GM23338 (cell line): ENCODE measurements around the gene HOXA11. TPM values are rescaled to one million over a fixed set of nuclear protein-coding genes. Genes with fewer than 3 reads are reported as not detected.
A peak's percentile ranks its signal among the peaks of the same experiment; 100 is the strongest.

ENCODE experiments used
- ATAC-seq: fragments of 200-7000 bp; cut with Tn5 transposase; 3 replicates; pipeline ENCODE4 v1.9.1; 2020
- DNase-seq: peaks from one replicate; pipeline ENCODE4 v3.0.0-alpha.2; 2015; ENCODE audit warnings: low spot score
- H2AFZ ChIP-seq: fragments of 200-600 bp; sonication (generic); 2 replicates; pipeline ENCODE4 v1.8.0; 2016; ENCODE audit warnings: antibody characterized with exemption, mild to moderate bottlenecking, moderate library complexity
- H3F3A ChIP-seq: fragments of 200-600 bp; sonication (generic); replicated peaks from 2 replicates; pipeline ENCODE4 v1.8.0; 2017; ENCODE audit warnings: antibody characterized with exemption, mixed run types, low read depth
- H3K27ac ChIP-seq: fragments of 200-600 bp; sonication (generic); 2 replicates; pipeline ENCODE4 v1.6.1; 2016; ENCODE audit warnings: low read depth
- H3K27me3 ChIP-seq: fragments of 200-600 bp; sonication (generic); 2 replicates; pipeline ENCODE4 v1.8.0; 2016; ENCODE audit warnings: mild to moderate bottlenecking, mixed run types, moderate library complexity; ENCODE audit not compliant: insufficient read depth
- H3K36me3 ChIP-seq: fragments of 200-600 bp; sonication (generic); 2 replicates; pipeline ENCODE4 v1.8.0; 2016; ENCODE audit warnings: mild to moderate bottlenecking; ENCODE audit not compliant: insufficient read depth
- H3K4me1 ChIP-seq: fragments of 200-600 bp; sonication (generic); 2 replicates; pipeline ENCODE4 v1.8.0; 2016; ENCODE audit warnings: mild to moderate bottlenecking, moderate library complexity; ENCODE audit not compliant: insufficient read depth
- H3K4me2 ChIP-seq: fragments of 200-600 bp; sonication (generic); 2 replicates; pipeline ENCODE4 v1.7.1; 2017; ENCODE audit warnings: mixed run types
- H3K4me3 ChIP-seq: fragments of 200-600 bp; sonication (generic); 2 replicates; pipeline ENCODE4 v1.6.1; 2016; ENCODE audit warnings: mixed run types
- H3K79me2 ChIP-seq: fragments of 200-600 bp; sonication (generic); replicated peaks from 2 replicates; pipeline ENCODE4 v1.8.0; 2017; ENCODE audit warnings: mild to moderate bottlenecking; ENCODE audit not compliant: insufficient read depth
- H3K9me2 ChIP-seq: fragments of 200-600 bp; sonication (generic); 2 replicates; pipeline ENCODE4 v1.8.0; 2017; ENCODE audit not compliant: insufficient read depth
- H4K20me1 ChIP-seq: fragments of 200-600 bp; sonication (generic); replicated peaks from 2 replicates; pipeline ENCODE4 v1.8.0; 2017; ENCODE audit warnings: mild to moderate bottlenecking; ENCODE audit not compliant: insufficient read depth
- H3K27ac Mint-ChIP-seq: 2 replicates; pipeline ENCODE4 v1.8.0; 2020; ENCODE audit warnings: inconsistent platforms, mild to moderate bottlenecking, moderate library complexity, mixed read lengths
- H3K27me3 Mint-ChIP-seq: 3 replicates; pipeline ENCODE4 v1.8.0; 2022; ENCODE audit warnings: low read depth, mild to moderate bottlenecking, moderate library complexity, mixed read lengths, inconsistent platforms; ENCODE audit not compliant: insufficient read depth, poor library complexity
- H3K36me3 Mint-ChIP-seq: 3 replicates; pipeline ENCODE4 v1.8.0; 2021; ENCODE audit warnings: low read depth, mild to moderate bottlenecking, inconsistent platforms, moderate library complexity, mixed read lengths
- H3K4me1 Mint-ChIP-seq: 3 replicates; pipeline ENCODE4 v1.8.0; 2020; ENCODE audit warnings: mild to moderate bottlenecking, inconsistent platforms, mixed read lengths
- H3K4me3 Mint-ChIP-seq: 3 replicates; pipeline ENCODE4 v1.8.0; 2021; ENCODE audit warnings: moderate library complexity, mild to moderate bottlenecking, inconsistent platforms, mixed read lengths
- H3K9me3 Mint-ChIP-seq: 3 replicates; pipeline ENCODE4 v1.8.0; 2020; ENCODE audit warnings: moderate library complexity, mild to moderate bottlenecking, inconsistent platforms, mixed read lengths
- CREB1 ChIP-seq: fragments of 250-450 bp; sonication (Bioruptor Pico); IDR thresholded peaks from 2 replicates; pipeline ENCODE4 v1.5.0; 2020; ENCODE audit warnings: low read depth, mild to moderate bottlenecking, moderate library complexity
- ETS1 ChIP-seq: IDR thresholded peaks from 2 replicates; pipeline ENCODE4 v1.6.1; 2016; ENCODE audit warnings: antibody characterized with exemption
- EZH2phosphoT487 ChIP-seq: fragments of 200-600 bp; sonication (generic); IDR thresholded peaks from one replicate; pipeline ENCODE4 v1.8.1; 2018; ENCODE audit warnings: antibody characterized with exemption; ENCODE audit not compliant: unreplicated experiment
- NANOG ChIP-seq: IDR thresholded peaks from 2 replicates; pipeline ENCODE4 v1.6.1; 2016; ENCODE audit warnings: antibody characterized with exemption, borderline replicate concordance
- POLR2AphosphoS5 ChIP-seq: IDR thresholded peaks from 2 replicates; pipeline ENCODE4 v1.6.1; 2016; ENCODE audit warnings: antibody characterized with exemption, low read depth
- REST ChIP-seq: IDR thresholded peaks from one replicate; pipeline ENCODE4 v1.6.1; 2018; ENCODE audit warnings: antibody characterized with exemption; ENCODE audit not compliant: unreplicated experiment
- STAT1 ChIP-seq: IDR thresholded peaks from one replicate; pipeline ENCODE4 v1.6.1; 2016; ENCODE audit warnings: antibody characterized with exemption; ENCODE audit not compliant: unreplicated experiment
- ZNF114 ChIP-seq: fragments of 250-450 bp; sonication (Bioruptor Pico); IDR thresholded peaks from 2 replicates; pipeline ENCODE4 v1.5.0; 2020; ENCODE audit warnings: mild to moderate bottlenecking, moderate library complexity
- ZNF331 ChIP-seq: fragments of 250-450 bp; sonication (Bioruptor Pico); IDR thresholded peaks from 2 replicates; pipeline ENCODE4 v1.5.0; 2020; ENCODE audit warnings: low read depth, mild to moderate bottlenecking, moderate library complexity
- ZNF462 ChIP-seq: fragments of 250-450 bp; sonication (Bioruptor Pico); IDR thresholded peaks from 2 replicates; pipeline ENCODE4 v1.5.0; 2020; ENCODE audit warnings: mild to moderate bottlenecking, moderate library complexity
- polyA plus RNA-seq: library from polyadenylated mRNA; unstranded; fragments of >200 nt; fragmentation: Nextera tagmentation; extraction: Ambion mirVana; gene quantifications from 2 replicates; pipeline ENCODE4 v1.2.1, GENCODE V29; 2016
- total RNA-seq: library from RNA; depleted of rRNA; stranded (reverse); fragments of >200 nt; shearing (Covaris generic); gene quantifications from 2 replicates; pipeline ENCODE4 v1.2.3, GENCODE V29; 2014

The HOXA11 gene
- total and polyA plus RNA-seq, 2 experiments from 2014 or later = not detected

DNA sequence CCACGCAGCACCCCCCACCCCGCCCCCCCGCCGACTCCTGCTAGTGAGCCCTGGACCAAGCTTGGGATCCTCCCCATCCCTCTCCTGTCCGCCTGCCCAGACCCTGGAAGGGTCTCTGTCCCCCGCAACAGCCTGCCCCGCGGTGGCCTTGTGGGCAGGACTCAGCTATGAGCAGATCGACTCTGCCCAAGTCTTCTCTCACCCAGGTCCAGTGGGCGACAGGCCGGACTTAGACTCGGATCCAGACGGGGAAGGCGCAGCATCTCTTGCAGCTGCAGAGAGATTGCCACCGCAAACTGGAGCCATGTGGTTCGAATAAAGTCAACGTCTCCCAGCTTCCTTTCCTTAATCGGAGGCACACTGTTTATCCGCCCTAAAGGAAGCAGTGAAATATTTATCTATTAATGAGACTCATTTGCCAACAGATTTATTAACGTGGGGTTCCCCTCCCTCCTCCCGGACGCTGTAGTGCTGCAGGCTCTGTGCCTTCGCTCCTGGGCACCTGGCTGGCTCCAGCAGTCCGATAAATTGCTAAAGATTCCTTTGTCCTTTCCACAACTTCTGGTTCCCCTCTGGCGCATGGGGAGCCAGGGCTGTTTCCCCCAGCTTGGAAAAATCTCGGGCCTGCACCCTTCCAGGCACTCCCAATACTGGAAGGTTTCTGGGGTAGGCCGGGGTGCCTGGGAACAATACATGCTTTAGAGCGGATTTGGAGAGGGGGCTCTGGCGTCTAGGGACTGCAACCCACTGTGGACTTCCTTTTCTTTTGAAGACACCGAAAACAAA lies 27.9 kb downstream of the HOXA11 start (continued):
- no peak for TF ChIP-seq REST
- no peak for TF ChIP-seq ETS1
- no peak for TF ChIP-seq STAT1
- TF ChIP-seq ZNF331 = no peak

- peaks cover 100% of the 10 kb centered on the region for H3K27me3 ChIP-seq
- no peak within 1 kb of the TSS for H3K27ac Mint-ChIP-seq
- TF ChIP-seq EZH2phosphoT487 (no peak), ZNF114 (no peak), REST (no peak), CREB1 (CRISPR knock-in tag) (no peak), POLR2AphosphoS5 (no peak), NANOG (no peak), ZNF462 (no peak)
These were observed 28.5 kb downstream of the HOXA11 start, which contains the start of gene HOXA7 for GRCh38 chr7:27156508-27156898. Gene HOXA7, minus strand, starts transcription at chr7:27156675. Its CDS starts 130 bp downstream, at chr7:27156545.

More at GRCh38 chr7:27156508-27156898, 28.5 kb downstream of the HOXA11 start, which contains the start of gene HOXA7:
- Mint-ChIP-seq H3K9me3 (peaks cover 12% of the 10 kb centered on the region; the same call in 2 of the 3 replicates), H3K36me3 (no peaks in the 10 kb centered on the region; the same call in 2 of the 3 replicates), H3K4me1 (peaks cover 14% of the 10 kb centered on the region), H3K27me3 (peaks cover 99% of the 10 kb centered on the region), H3K4me3 (peak within 1 kb of the TSS; percentile 72)
- no peaks in the 10 kb centered on the region for H3K9me2 ChIP-seq
- peaks cover 46% of the 10 kb centered on the region for H4K20me1 ChIP-seq
- H3K36me3 ChIP-seq = no peaks in the 10 kb centered on the region
- H3F3A ChIP-seq = peaks cover 29% of the 10 kb centered on the region
- H3K4me2 ChIP-seq = peak within 1 kb of the TSS; percentile 83
- H3K4me1 ChIP-seq = peaks cover 4% of the 10 kb centered on the region; the same call in 1 of the 2 replicates
- H3K4me3 ChIP-seq = peak within 1 kb of the TSS; percentile 56
- no peak within 1 kb of the TSS for H3K27ac ChIP-seq
- H2AFZ ChIP-seq = peak within 1 kb of the TSS; percentile 93
- ATAC-seq = peak; percentile 30
- DNase-seq = peak; percentile 84
- H3K79me2 ChIP-seq = no peaks in the 10 kb centered on the region
